GM12878 (cell line): ENCODE results near the gene SH3GL3. TPM values are rescaled to one million over a fixed set of nuclear protein-coding genes. Genes with fewer than 3 reads are reported as not detected.

ENCODE experiments used
- ATAC-seq: fragments of 200-7000 bp; cut with Tn5 transposase; 3 replicates; pipeline ENCODE4 v1.9.1; 2020; ENCODE audit warnings: mild to moderate bottlenecking, moderate library complexity
- BruUV-seq: library from RNA; stranded (reverse); fragments of 400-500 nt; replicated peaks from 2 replicates; lab custom pipeline; 2021; lab: Mats Ljungman, UMichigan
- CTCF ChIA-PET: fragments of 300-600 bp; sonication (Branson Sonifier 250); formaldehyde crosslinking; extraction: SDS; loops from one replicate; lab custom pipeline; 2021; ENCODE audit warnings: inconsistent platforms; lab: Yijun Ruan, JAX
- POLR2A ChIA-PET: fragments of 350-600 bp; formaldehyde crosslinking; extraction: SDS; loops from one replicate; lab custom pipeline; 2021; ENCODE audit warnings: inconsistent platforms; lab: Charles Lee
- RAD21 ChIA-PET: fragments of 300-600 bp; sonication (Branson Sonifier 250); formaldehyde crosslinking; loops from one replicate; lab custom pipeline; 2023; ENCODE audit warnings: antibody characterized with exemption; ENCODE audit not compliant: unreplicated experiment; lab: Charles Lee
- SMC1A ChIA-PET: fragments of 300-600 bp; sonication (Branson Sonifier 250); formaldehyde crosslinking; loops from one replicate; lab custom pipeline; 2023; ENCODE audit not compliant: unreplicated experiment, uncharacterized antibody; lab: Charles Lee
- DNase-seq: peaks from one replicate; pipeline ENCODE4 v3.0.0-alpha.2; 2011; ENCODE audit warnings: low read depth, low spot score
- FAIRE-seq: peaks from 3 replicates; lab custom pipeline; 2011; peaks lifted over from hg19 to GRCh38; lab: Jason Lieb, UNC
- H2AFZ ChIP-seq: 2 replicates; pipeline ENCODE4 v1.6.0; 2011; ENCODE audit warnings: low read depth, low read length, control low read depth; ENCODE audit not compliant: control insufficient read depth
- H3K27ac ChIP-seq: 2 replicates; pipeline ENCODE4 v1.5.1; 2011; ENCODE audit warnings: control low read depth; ENCODE audit not compliant: control insufficient read depth, insufficient read depth
- H3K27me3 ChIP-seq, 2 experiments: replicated peaks in 1 of 2; 2 replicates each; pipeline versions ENCODE4 v1.6.0 to v1.6.1; 2011; ENCODE audit warnings: low read length in 1 of 2; ENCODE audit not compliant: control insufficient read depth in 2 of 2, insufficient read depth in 2 of 2
- H3K36me3 ChIP-seq, 2 experiments: 2 replicates each; pipeline ENCODE4 v1.5.1; 2011; ENCODE audit warnings: low read length in 1 of 2; ENCODE audit not compliant: control insufficient read depth in 2 of 2, insufficient read depth in 2 of 2
- H3K4me1 ChIP-seq: 2 replicates; pipeline ENCODE4 v1.6.1; 2011; ENCODE audit warnings: mild to moderate bottlenecking, low read length, moderate library complexity, mixed read lengths; ENCODE audit not compliant: control insufficient read depth, insufficient read depth
- H3K4me2 ChIP-seq: 2 replicates; pipeline ENCODE4 v1.6.0; 2011; ENCODE audit warnings: control low read depth; ENCODE audit not compliant: control insufficient read depth, insufficient read depth
- H3K4me3 ChIP-seq: fragments of 200-600 bp; sonication (generic); 2 replicates; pipeline ENCODE4 v1.5.1; 2016
- H3K79me2 ChIP-seq: 2 replicates; pipeline ENCODE4 v1.6.0; 2011; ENCODE audit warnings: low read length; ENCODE audit not compliant: control insufficient read depth, insufficient read depth
- H3K9ac ChIP-seq: 2 replicates; pipeline ENCODE4 v1.8.0; 2011; ENCODE audit warnings: low read length, control low read depth, mixed read lengths; ENCODE audit not compliant: control insufficient read depth, insufficient read depth
- H3K9me3 ChIP-seq: replicated peaks from 3 replicates; pipeline ENCODE4 v1.5.1; 2011; ENCODE audit warnings: mild to moderate bottlenecking, low read length; ENCODE audit not compliant: control insufficient read depth, insufficient read depth
- H4K20me1 ChIP-seq: 2 replicates; pipeline ENCODE4 v1.6.0; 2011; ENCODE audit not compliant: control insufficient read depth, insufficient read depth
- CBFB ChIP-seq: IDR thresholded peaks from 2 replicates; pipeline ENCODE4 v1.6.1; 2016; ENCODE audit warnings: antibody characterized with exemption, low read depth
- CHD4 ChIP-seq: fragments of 200-600 bp; sonication (generic); IDR thresholded peaks from 2 replicates; pipeline ENCODE4 v1.6.1; 2016; ENCODE audit warnings: mild to moderate bottlenecking
- FOS ChIP-seq: IDR thresholded peaks from 3 replicates; pipeline ENCODE4 v1.6.1; 2011; ENCODE audit warnings: borderline replicate concordance; ENCODE audit not compliant: insufficient read length; ENCODE audit errors: extremely low read depth
- FOXK2 ChIP-seq: fragments of 450-650 bp; IDR thresholded peaks from 2 replicates; pipeline ENCODE4 v1.6.1; 2017; ENCODE audit warnings: mild to moderate bottlenecking, moderate library complexity
- HDAC6 ChIP-seq: fragments of 200-600 bp; sonication (generic); IDR thresholded peaks from one replicate; pipeline ENCODE4 v1.8.0; 2017; ENCODE audit warnings: antibody characterized with exemption; ENCODE audit not compliant: unreplicated experiment
- KDM1A ChIP-seq: fragments of 200-600 bp; sonication (generic); IDR thresholded peaks from 2 replicates; pipeline ENCODE4 v1.6.1; 2016; ENCODE audit warnings: borderline replicate concordance
- MEF2A ChIP-seq: IDR thresholded peaks from 2 replicates; pipeline ENCODE4 v1.6.1; 2011; ENCODE audit warnings: low read depth, mild to moderate bottlenecking, low read length, moderate library complexity; ENCODE audit not compliant: insufficient read depth
- NFIC ChIP-seq: IDR thresholded peaks from 2 replicates; pipeline ENCODE4 v1.6.1; 2012; ENCODE audit warnings: low read depth, mild to moderate bottlenecking, inconsistent platforms, low read length, moderate library complexity
- NR2F1 ChIP-seq: fragments of 450-650 bp; conservative IDR thresholded peaks from 2 replicates; pipeline ENCODE4 v1.6.1; 2017; ENCODE audit warnings: mild to moderate bottlenecking
- SUPT20H ChIP-seq: IDR thresholded peaks from 2 replicates; pipeline ENCODE4 v1.6.1; 2011; ENCODE audit warnings: low read depth, mild to moderate bottlenecking, low read length, moderate library complexity, borderline replicate concordance; ENCODE audit not compliant: control insufficient read depth
- SUZ12 ChIP-seq: fragments of 200-600 bp; sonication (generic); IDR thresholded peaks from one replicate; pipeline ENCODE4 v1.6.1; 2018; ENCODE audit warnings: antibody characterized with exemption, mild to moderate bottlenecking; ENCODE audit not compliant: unreplicated experiment
- TCF12 ChIP-seq: IDR thresholded peaks from 2 replicates; pipeline ENCODE4 v1.6.1; 2011; ENCODE audit warnings: low read depth, mild to moderate bottlenecking, low read length
- WGBS: methylation state at CpG from one replicate; pipeline ENCODE4 v1.1.6; 2016; ENCODE audit warnings: low lambda C conversion rate; ENCODE audit not compliant: insufficient replicate concordance, insufficient coverage; ENCODE audit errors: missing lambda C conversion rate; 5-methylcytosine and 5-hydroxymethylcytosine counted together
- in situ Hi-C: fragments of 300-500 bp; cut with MboI; formaldehyde crosslinking; loops from 9 replicates; pipeline ENCODE4 v1.14.3; 2018; ENCODE audit warnings: mixed read lengths
- intact Hi-C: fragments of 100-400 bp; cut with micrococcal nuclease; formaldehyde crosslinking; loops from one replicate; pipeline ENCODE4 v1.14.2; 2022; ENCODE audit not compliant: unreplicated experiment
- polyA plus RNA-seq, 11 experiments: library from polyadenylated mRNA; depleted of rRNA in 4 of 11; unstranded in 6 of 11; stranded (reverse) in 5 of 11; fragments of >200 nt; fragmentation: Nextera tagmentation in 4 of 11; fragmentation: Illumina TruSeq in 1 of 11; extraction: Ambion mirVana in 4 of 11; extraction: Trizol in 1 of 11; gene quantifications; 1 replicate in 1 of 11; 2 replicates in 10 of 11; pipeline versions ENCODE4 v1.2.1 to v1.2.3, GENCODE V29; 2011 to 2016; ENCODE audit warnings: inconsistent platforms in 2 of 11, missing spikeins in 2 of 11, low read depth in 1 of 11
- total RNA-seq, 4 experiments: library from RNA; depleted of rRNA in 3 of 4; stranded (reverse); fragments of >200 nt in 3 of 4; fragmentation: Illumina TruSeq in 1 of 4; extraction: Trizol in 1 of 4; gene quantifications; 2 replicates each; pipeline versions ENCODE4 v1.2.1 to v1.2.3, GENCODE V29; 2013 to 2021
- TF ChIP-seq, protein P1 (sequence below): fragments of 150-350 bp; IDR thresholded peaks from 2 replicates; pipeline ENCODE4 v1.6.1; 2014; ENCODE audit warnings: mild to moderate bottlenecking, low read depth, low read length

SH3GL3 gene
- total and polyA plus RNA-seq, 10 of the 15 experiments (the other 5 are each of a cell fraction or from before 2014, with no cell fraction given): not detected

DNA sequence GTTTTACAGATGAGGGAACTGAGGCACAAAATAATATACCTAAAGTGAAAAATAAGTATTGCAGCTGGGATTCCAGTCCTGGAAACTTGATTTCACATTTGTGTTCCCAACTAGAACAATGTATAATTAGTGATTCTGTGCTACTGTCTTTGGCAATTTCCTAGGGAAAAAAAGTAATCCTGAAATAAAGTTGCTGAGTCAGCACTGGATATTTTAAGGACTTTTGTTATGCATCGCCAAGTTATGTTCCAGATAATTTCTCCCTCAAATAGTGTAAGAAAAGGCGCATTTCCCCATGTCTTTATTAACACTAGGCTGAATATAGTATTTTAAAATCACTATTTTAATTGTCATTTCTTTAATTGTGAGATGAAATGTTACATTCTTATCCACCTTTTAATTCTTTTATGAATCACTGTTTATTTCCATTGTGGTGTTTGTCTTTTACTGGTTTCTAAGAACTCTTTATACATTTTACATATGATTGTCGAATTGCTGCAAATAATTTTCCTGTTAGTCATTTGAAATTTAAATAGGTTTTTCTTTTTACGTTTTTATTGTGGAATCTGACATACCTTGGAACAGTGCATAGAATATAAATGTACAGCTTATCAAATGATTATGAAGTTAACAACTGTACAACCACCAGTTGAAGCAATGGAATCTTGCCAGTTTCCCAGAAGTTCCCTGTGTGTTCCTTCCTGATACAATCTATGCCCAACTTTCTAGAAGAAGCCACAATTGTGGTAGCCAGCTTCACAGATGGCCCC is 56.6 kb downstream of the SH3GL3 start:
- WGBS: 29% methylated on average over 4 of the region's 4 CpGs

More for the DNA sequence above, 56.6 kb downstream of the SH3GL3 start:
- no peak overlapping the region for H3K27ac ChIP-seq
- intact Hi-C loops (no loop called here), in situ Hi-C loops (no loop called here)
- no peak overlapping the region for H3K9ac ChIP-seq
- H4K20me1 ChIP-seq: no peaks in the 10 kb centered on the region
- no peak for FAIRE-seq
- no peaks in the 10 kb centered on the region; the same call in 2 of the 3 replicates for H3K9me3 ChIP-seq
- ChIA-PET RAD21 (no interaction called here), CTCF (no interaction called here), SMC1A (no interaction called here), POLR2A (no interaction called here)
- no peak overlapping the region for H2AFZ ChIP-seq
- no TSS peak for BruUV-seq
- DNase-seq: no peak
- H3K36me3 ChIP-seq: no peaks in the 10 kb centered on the region
- ATAC-seq: no peak
- no peaks in the 10 kb centered on the region for H3K4me1 ChIP-seq
- no peaks in the 10 kb centered on the region for H3K27me3 ChIP-seq
- no peak overlapping the region for H3K4me2 ChIP-seq
- no peaks in the 10 kb centered on the region for H3K79me2 ChIP-seq
- TF ChIP-seq CHD4: no peak
- TF ChIP-seq HDAC6: no peak
- no peak for TF ChIP-seq SUPT20H
- no peak for TF ChIP-seq TCF12
- no peak for TF ChIP-seq CBFB
- no peak for TF ChIP-seq FOXK2
- TF ChIP-seq NR2F1: no peak
- TF ChIP-seq MEF2A: no peak
- TF ChIP-seq KDM1A: no peak
- TF ChIP-seq FOS: no peak
- no peak for TF ChIP-seq SUZ12
- TF ChIP-seq NFIC: no peak
- TF ChIP-seq, protein P1, sequence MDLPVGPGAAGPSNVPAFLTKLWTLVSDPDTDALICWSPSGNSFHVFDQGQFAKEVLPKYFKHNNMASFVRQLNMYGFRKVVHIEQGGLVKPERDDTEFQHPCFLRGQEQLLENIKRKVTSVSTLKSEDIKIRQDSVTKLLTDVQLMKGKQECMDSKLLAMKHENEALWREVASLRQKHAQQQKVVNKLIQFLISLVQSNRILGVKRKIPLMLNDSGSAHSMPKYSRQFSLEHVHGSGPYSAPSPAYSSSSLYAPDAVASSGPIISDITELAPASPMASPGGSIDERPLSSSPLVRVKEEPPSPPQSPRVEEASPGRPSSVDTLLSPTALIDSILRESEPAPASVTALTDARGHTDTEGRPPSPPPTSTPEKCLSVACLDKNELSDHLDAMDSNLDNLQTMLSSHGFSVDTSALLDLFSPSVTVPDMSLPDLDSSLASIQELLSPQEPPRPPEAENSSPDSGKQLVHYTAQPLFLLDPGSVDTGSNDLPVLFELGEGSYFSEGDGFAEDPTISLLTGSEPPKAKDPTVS: no peak
- no peak overlapping the region for H3K4me3 ChIP-seq
